Ishikawa (cell line): Measurements from ENCODE around the gene STAP2.
A peak's percentile ranks its signal among the peaks of the same experiment; 100 is the strongest.

Experiments used
- CEBPB ChIP-seq: IDR thresholded peaks from 2 replicates; pipeline ENCODE4 v1.6.1; 2012
- EGR1 ChIP-seq: IDR thresholded peaks from 2 replicates; pipeline ENCODE4 v1.6.1; 2012
- EP300 ChIP-seq: IDR thresholded peaks from 2 replicates; pipeline ENCODE4 v1.6.1; 2012; ENCODE audit warnings: borderline replicate concordance
- FOXM1 ChIP-seq: IDR thresholded peaks from 2 replicates; pipeline ENCODE4 v1.6.1; 2012; ENCODE audit warnings: low read depth, borderline replicate concordance
- MAX ChIP-seq: IDR thresholded peaks from 2 replicates; pipeline ENCODE4 v1.6.1; 2012
- NFIC ChIP-seq: IDR thresholded peaks from 2 replicates; pipeline ENCODE4 v1.6.1; 2012
- RAD21 ChIP-seq: IDR thresholded peaks from 2 replicates; pipeline ENCODE4 v1.6.1; 2012; ENCODE audit warnings: low read depth
- REST ChIP-seq: IDR thresholded peaks from 2 replicates; pipeline ENCODE4 v1.6.1; 2012; ENCODE audit warnings: low read depth, mild to moderate bottlenecking
- TAF1 ChIP-seq: IDR thresholded peaks from 2 replicates; pipeline ENCODE4 v1.6.1; 2012; ENCODE audit warnings: low read depth, mild to moderate bottlenecking
- TCF12 ChIP-seq: IDR thresholded peaks from 2 replicates; pipeline ENCODE4 v1.6.1; 2012; ENCODE audit warnings: low read depth
- TEAD4 ChIP-seq: IDR thresholded peaks from 2 replicates; pipeline ENCODE4 v1.6.1; 2012
- YY1 ChIP-seq: IDR thresholded peaks from 2 replicates; pipeline ENCODE4 v1.6.1; 2012; ENCODE audit warnings: low read depth
- ZBTB7A ChIP-seq: IDR thresholded peaks from 2 replicates; pipeline ENCODE4 v1.6.1; 2012; ENCODE audit warnings: low read depth

STAP2 gene

GRCh38 chr19:4360641-4361151 lies 22.1 kb upstream of the STAP2 start:
- TF ChIP-seq CEBPB = no peak
- TF ChIP-seq MAX = 0 out of 2 replicates have a peak, but pooled peaks have one; percentile 13

- TF ChIP-seq CEBPB (no peak), TCF12 (no peak), FOXM1 (no peak), MAX (no peak), REST (no peak), EP300 (no peak), YY1 (no peak), ZBTB7A (no peak), EGR1 (no peak), TAF1 (no peak), NFIC (no peak), RAD21 (no peak), TEAD4 (no peak)
Measured at GRCh38 chr19:4360081-4360569, 21.5 kb upstream of the STAP2 start.

GRCh38 chr19:4359627-4360000 lies 21.0 kb upstream of the STAP2 start:
- TF ChIP-seq REST (no peak), ZBTB7A (no peak), FOXM1 (no peak), NFIC (no peak), TEAD4 (no peak)

GRCh38 chr19:4358709-4359626 lies 20.3 kb upstream of the STAP2 start:
- TF ChIP-seq CEBPB (no peak), EP300 (no peak), EGR1 (no peak), RAD21 (no peak), YY1 (no peak), TCF12 (no peak), FOXM1 (no peak), TAF1 (no peak), REST (no peak)

GRCh38 chr19:4357921-4358326 lies 19.3 kb upstream of the STAP2 start:
- TF ChIP-seq MAX (no peak), CEBPB (no peak), RAD21 (no peak), TAF1 (no peak), REST (no peak), NFIC (no peak), FOXM1 (no peak), YY1 (no peak), TCF12 (no peak)
